ENCODE results near the gene SMIM9. TPM values are rescaled to one million over a fixed set of nuclear protein-coding genes. Genes with fewer than 3 reads are reported as not detected.

SMIM9 gene
- total RNA-seq, 1 experiment from 2014 or later, result not detected

DNA sequence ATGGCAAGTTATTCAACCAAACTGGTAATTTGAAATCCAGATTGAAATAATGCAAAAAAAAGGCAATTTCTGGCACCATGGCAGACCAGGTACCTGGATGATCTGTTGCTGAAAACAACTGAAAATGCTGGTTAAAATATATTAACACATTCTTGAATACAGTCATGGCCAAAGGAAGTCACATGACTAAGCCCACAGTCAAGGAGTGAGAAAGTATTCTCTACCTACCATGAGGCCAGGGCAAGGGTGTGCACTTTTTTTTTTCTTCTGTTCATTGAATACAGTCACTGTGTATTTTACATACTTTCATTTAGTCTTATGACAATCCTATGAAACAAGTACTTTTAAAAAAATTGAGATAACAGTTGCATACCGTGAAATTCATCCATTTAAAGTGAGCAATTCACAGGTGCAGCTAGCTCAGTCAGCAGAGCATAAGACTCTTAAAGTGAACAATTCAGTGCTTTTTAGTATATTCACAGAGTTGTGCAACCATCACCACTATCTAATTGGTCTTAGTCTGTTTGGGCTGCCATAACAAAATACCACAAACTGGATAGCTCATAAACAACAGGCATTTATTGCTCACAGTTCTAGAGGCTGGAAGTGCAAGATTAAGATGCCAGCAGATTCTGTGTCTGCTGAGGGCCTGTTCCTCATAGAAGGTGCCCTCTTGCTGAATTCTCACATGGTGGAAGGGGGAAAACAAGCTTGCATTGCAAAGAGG lies 24.4 kb downstream of the SMIM9 start:
- no peaks in the 10 kb centered on the region for H3K27me3 ChIP-seq (replicated peaks; ENCODE audit: insufficient read depth, low read depth, low read length, poor library complexity)
- no TSS peak for BruUV-seq (replicated peaks)
- no peak for DNase-seq (ENCODE audit: low spot score)
- TF ChIP-seq, protein P1, sequence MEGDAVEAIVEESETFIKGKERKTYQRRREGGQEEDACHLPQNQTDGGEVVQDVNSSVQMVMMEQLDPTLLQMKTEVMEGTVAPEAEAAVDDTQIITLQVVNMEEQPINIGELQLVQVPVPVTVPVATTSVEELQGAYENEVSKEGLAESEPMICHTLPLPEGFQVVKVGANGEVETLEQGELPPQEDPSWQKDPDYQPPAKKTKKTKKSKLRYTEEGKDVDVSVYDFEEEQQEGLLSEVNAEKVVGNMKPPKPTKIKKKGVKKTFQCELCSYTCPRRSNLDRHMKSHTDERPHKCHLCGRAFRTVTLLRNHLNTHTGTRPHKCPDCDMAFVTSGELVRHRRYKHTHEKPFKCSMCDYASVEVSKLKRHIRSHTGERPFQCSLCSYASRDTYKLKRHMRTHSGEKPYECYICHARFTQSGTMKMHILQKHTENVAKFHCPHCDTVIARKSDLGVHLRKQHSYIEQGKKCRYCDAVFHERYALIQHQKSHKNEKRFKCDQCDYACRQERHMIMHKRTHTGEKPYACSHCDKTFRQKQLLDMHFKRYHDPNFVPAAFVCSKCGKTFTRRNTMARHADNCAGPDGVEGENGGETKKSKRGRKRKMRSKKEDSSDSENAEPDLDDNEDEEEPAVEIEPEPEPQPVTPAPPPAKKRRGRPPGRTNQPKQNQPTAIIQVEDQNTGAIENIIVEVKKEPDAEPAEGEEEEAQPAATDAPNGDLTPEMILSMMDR (conservative IDR thresholded peaks at IDR 0.05; ENCODE audit: low read depth, low read length), result no peak
- no peak for TF ChIP-seq EZH2 (IDR thresholded peaks at IDR 0.05; ENCODE audit: borderline replicate concordance, low read depth, low read length, poor library complexity, severe bottlenecking)
- no peak overlapping the region for H3K4me3 ChIP-seq (ENCODE audit: low read depth, low read length, poor library complexity, severe bottlenecking)
- intact Hi-C loops (cut with micrococcal nuclease; ENCODE audit: unreplicated experiment), result no loop called here
- H3K9me3 ChIP-seq (ENCODE audit: low read depth, low read length, poor library complexity, severe bottlenecking), result no peaks in the 10 kb centered on the region
- H3K27ac ChIP-seq (ENCODE audit: low read depth, low read length, poor library complexity, severe bottlenecking), result no peak overlapping the region
- H3K36me3 ChIP-seq (ENCODE audit: insufficient read depth, low read length, poor library complexity, severe bottlenecking), result no peaks in the 10 kb centered on the region
- ChIA-PET CTCF (no interaction called here), POLR2A (ENCODE audit: low non-redundant PET) (no interaction called here)
- H3K4me1 ChIP-seq (ENCODE audit: insufficient read depth, low read length, poor library complexity, severe bottlenecking), result no peaks in the 10 kb centered on the region

DNA sequence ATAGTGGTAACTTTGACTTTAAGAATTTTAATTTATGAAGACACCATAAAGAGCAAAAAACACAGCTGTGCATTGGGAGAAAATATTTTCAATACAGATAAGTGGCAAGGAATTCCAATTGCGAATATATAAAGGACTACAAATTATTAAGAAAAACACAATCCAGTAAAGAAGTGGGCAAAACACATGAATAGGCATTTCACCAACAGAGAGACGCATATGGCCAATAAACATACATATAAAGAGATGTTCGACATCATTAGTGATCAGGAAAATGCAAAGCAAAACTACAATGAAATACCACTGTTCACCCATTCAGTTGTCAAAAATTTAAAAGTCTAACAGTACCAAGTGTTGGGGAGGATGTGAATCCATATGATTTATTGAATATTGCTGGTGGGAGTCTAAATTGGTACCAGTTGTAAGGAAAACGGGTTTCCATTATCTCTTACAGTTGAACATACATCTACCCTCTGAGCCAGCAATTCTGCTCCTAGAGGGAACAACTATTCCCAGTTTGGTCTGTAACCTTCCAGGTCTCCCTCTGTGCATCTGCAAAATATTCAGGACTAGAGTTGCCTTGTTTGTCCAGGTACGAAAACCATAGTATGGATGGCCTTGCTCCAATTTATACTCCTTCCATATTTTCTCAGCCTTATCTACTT lies 27.5 kb downstream of the SMIM9 start:
- TF ChIP-seq, protein P1 (conservative IDR thresholded peaks at IDR 0.05; ENCODE audit: low read depth, low read length), result no peak
- TF ChIP-seq EZH2 (IDR thresholded peaks at IDR 0.05; ENCODE audit: borderline replicate concordance, low read depth, low read length, poor library complexity, severe bottlenecking), result no peak
- Histone ChIP-seq H3K4me1 (ENCODE audit: insufficient read depth, low read length, poor library complexity, severe bottlenecking) (no peaks in the 10 kb centered on the region), H3K9me3 (ENCODE audit: low read depth, low read length, poor library complexity, severe bottlenecking) (no peaks in the 10 kb centered on the region), H3K36me3 (ENCODE audit: insufficient read depth, low read length, poor library complexity, severe bottlenecking) (no peaks in the 10 kb centered on the region), H3K27me3 (replicated peaks; ENCODE audit: insufficient read depth, low read depth, low read length, poor library complexity) (no peaks in the 10 kb centered on the region), H3K27ac (ENCODE audit: low read depth, low read length, poor library complexity, severe bottlenecking) (no peak overlapping the region), H3K4me3 (ENCODE audit: low read depth, low read length, poor library complexity, severe bottlenecking) (no peak overlapping the region)
- BruUV-seq (replicated peaks), result no TSS peak
- DNase-seq (ENCODE audit: low spot score), result no peak
- ChIA-PET CTCF (no interaction called here), POLR2A (ENCODE audit: low non-redundant PET) (no interaction called here)
- intact Hi-C loops (cut with micrococcal nuclease; ENCODE audit: unreplicated experiment), result no loop called here

DNA sequence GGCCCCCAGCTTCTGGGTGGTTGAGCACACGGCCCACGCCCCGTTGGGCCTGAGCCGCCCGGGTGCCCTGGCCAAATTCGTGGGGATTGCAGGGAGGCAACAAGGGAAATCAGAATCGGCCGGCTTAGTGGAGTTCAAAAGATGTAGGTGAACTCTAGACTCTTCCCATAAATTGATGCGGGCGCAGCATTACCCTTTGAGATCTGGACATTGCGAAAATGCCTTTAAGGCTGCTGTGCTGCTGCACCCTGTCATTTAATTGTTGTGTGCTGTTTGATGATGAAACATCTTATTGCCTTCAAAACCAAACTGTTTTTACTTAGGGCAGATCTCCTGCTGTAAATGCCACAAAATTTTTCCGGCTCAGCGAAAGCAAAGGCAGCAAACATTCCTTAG lies 28.8 kb downstream of the SMIM9 start:
- no TSS peak for BruUV-seq (replicated peaks)
- intact Hi-C loops (cut with micrococcal nuclease; ENCODE audit: unreplicated experiment), result no loop called here
- H3K27me3 ChIP-seq (replicated peaks; ENCODE audit: insufficient read depth, low read depth, low read length, poor library complexity), result no peaks in the 10 kb centered on the region
- H3K4me3 ChIP-seq (ENCODE audit: low read depth, low read length, poor library complexity, severe bottlenecking), result peak overlapping the region; percentile 65
- no peaks in the 10 kb centered on the region for H3K36me3 ChIP-seq (ENCODE audit: insufficient read depth, low read length, poor library complexity, severe bottlenecking)
- TF ChIP-seq EZH2 (IDR thresholded peaks at IDR 0.05; ENCODE audit: borderline replicate concordance, low read depth, low read length, poor library complexity, severe bottlenecking), result no peak
- TF ChIP-seq, protein P1 (conservative IDR thresholded peaks at IDR 0.05; ENCODE audit: low read depth, low read length), result no peak
- no peaks in the 10 kb centered on the region for H3K4me1 ChIP-seq (ENCODE audit: insufficient read depth, low read length, poor library complexity, severe bottlenecking)
- POLR2A ChIA-PET (ENCODE audit: low non-redundant PET), result interaction anchor here (0.6 kb wide), 1 partner anchor 36 kb away, joined by 11 read pairs; no protein-coding TSS in a partner anchor
- no peak overlapping the region for H3K27ac ChIP-seq (ENCODE audit: low read depth, low read length, poor library complexity, severe bottlenecking)
- DNase-seq (ENCODE audit: low spot score), result peak; percentile 3
- CTCF ChIA-PET, result no interaction called here
- H3K9me3 ChIP-seq (ENCODE audit: low read depth, low read length, poor library complexity, severe bottlenecking), result no peaks in the 10 kb centered on the region
